Measurements from ENCODE around the gene LOXHD1.

LOXHD1 gene

GRCh38 chr18:46657115-46657955 lies at the start of gene LOXHD1:
Gene LOXHD1, minus strand, starts transcription at chr18:46657220. Its CDS starts 187 bp downstream, at chr18:46657033.
- no peak for DNase-seq

- no peak for DNase-seq
Observed at GRCh38 chr18:46705521-46705920, 48.5 kb upstream of the LOXHD1 start.

GRCh38 chr18:46704816-46705215 lies 47.8 kb upstream of the LOXHD1 start:
- DNase-seq, result no peak

GRCh38 chr18:46704189-46704588 lies 47.2 kb upstream of the LOXHD1 start:
- DNase-seq, result no peak

- no peak for DNase-seq
Observed at GRCh38 chr18:46702471-46702870, 45.5 kb upstream of the LOXHD1 start.

GRCh38 chr18:46700066-46700824 lies 43.2 kb upstream of the LOXHD1 start:
- no peak for DNase-seq

- no peak for DNase-seq
Observed at GRCh38 chr18:46696702-46697101, 39.7 kb upstream of the LOXHD1 start.

GRCh38 chr18:46696268-46696667 lies 39.2 kb upstream of the LOXHD1 start:
- DNase-seq, result no peak

- DNase-seq, result no peak
Observed at GRCh38 chr18:46693996-46694395, 37.0 kb upstream of the LOXHD1 start.

GRCh38 chr18:46688853-46689525 lies 32.0 kb upstream of the LOXHD1 start:
- no peak for DNase-seq

- DNase-seq, result no peak
Observed at GRCh38 chr18:46686186-46686585, 29.2 kb upstream of the LOXHD1 start.

GRCh38 chr18:46683252-46683651 lies 26.2 kb upstream of the LOXHD1 start:
- DNase-seq, result no peak

GRCh38 chr18:46680784-46681695 lies 24.0 kb upstream of the LOXHD1 start:
- no peak for DNase-seq

- DNase-seq, result no peak
Observed at GRCh38 chr18:46679846-46680598, 23.0 kb upstream of the LOXHD1 start.

GRCh38 chr18:46678785-46679399 lies 21.9 kb upstream of the LOXHD1 start:
- DNase-seq, result no peak

GRCh38 chr18:46678041-46678440 lies 21.0 kb upstream of the LOXHD1 start:
- DNase-seq, result no peak

- DNase-seq, result no peak
Observed at GRCh38 chr18:46677611-46678010, 20.6 kb upstream of the LOXHD1 start.

GRCh38 chr18:46676182-46676835 lies 19.3 kb upstream of the LOXHD1 start:
- DNase-seq, result peak; percentile 47

- DNase-seq, result no peak
Observed at GRCh38 chr18:46675112-46675511, 18.1 kb upstream of the LOXHD1 start.
